ENCODE data around the gene TM4SF1. TPM values are rescaled to one million over a fixed set of nuclear protein-coding genes. Genes with fewer than 3 reads are reported as not detected.
A peak's percentile ranks its signal among the peaks of the same experiment; 100 is the strongest.
"Not testable (repeated sequence)": the region's sequence is repeated elsewhere in the genome, so short reads cannot be mapped to it uniquely, and the experiment has no call there.

The TM4SF1 gene
- total RNA-seq, 4 donors from 2014 or later: 15.2 to 55.3 (median 25.8) TPM

- Histone ChIP-seq H3K27me3 (no peaks in the 10 kb centered on the region), H3K4me1 (no peaks in the 10 kb centered on the region), H3K9me3 (no peaks in the 10 kb centered on the region), H3K36me3 (no peaks in the 10 kb centered on the region), H3K4me3 (no peak overlapping the region), H3K27ac (no peak overlapping the region)
- peak in 2 of 3 donors; percentile 53 to 70 for DNase-seq
- no peak for TF ChIP-seq POLR2A (IDR thresholded peaks at IDR 0.05)
- TF ChIP-seq, protein P1, sequence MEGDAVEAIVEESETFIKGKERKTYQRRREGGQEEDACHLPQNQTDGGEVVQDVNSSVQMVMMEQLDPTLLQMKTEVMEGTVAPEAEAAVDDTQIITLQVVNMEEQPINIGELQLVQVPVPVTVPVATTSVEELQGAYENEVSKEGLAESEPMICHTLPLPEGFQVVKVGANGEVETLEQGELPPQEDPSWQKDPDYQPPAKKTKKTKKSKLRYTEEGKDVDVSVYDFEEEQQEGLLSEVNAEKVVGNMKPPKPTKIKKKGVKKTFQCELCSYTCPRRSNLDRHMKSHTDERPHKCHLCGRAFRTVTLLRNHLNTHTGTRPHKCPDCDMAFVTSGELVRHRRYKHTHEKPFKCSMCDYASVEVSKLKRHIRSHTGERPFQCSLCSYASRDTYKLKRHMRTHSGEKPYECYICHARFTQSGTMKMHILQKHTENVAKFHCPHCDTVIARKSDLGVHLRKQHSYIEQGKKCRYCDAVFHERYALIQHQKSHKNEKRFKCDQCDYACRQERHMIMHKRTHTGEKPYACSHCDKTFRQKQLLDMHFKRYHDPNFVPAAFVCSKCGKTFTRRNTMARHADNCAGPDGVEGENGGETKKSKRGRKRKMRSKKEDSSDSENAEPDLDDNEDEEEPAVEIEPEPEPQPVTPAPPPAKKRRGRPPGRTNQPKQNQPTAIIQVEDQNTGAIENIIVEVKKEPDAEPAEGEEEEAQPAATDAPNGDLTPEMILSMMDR (IDR thresholded peaks at IDR 0.05): peak in 4 of 6 experiments; percentile 59 to 79 (median 68)
Measured at GRCh38 chr3:149352556-149352955, 24.9 kb downstream of the TM4SF1 start.

DNA sequence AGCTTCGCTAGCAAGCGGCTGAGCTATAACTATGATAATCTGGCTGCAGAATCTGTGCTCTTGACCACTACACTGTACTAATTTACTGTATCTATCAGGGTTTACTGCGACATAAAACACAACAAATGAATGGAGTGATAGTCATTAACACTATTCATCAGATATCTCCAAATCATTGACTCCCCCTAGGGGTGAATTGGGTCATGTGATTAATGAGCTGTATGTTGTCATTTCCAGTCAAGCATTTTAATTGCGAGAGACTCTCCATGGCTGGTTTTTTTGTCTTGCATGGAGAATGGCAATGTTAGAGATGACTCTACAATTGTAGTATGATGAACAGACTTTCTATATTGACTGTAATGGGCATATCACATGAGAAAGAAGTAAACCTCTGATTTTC, 33.5 kb downstream of the TM4SF1 start:
- no peak overlapping the region for H3K27ac ChIP-seq
- DNase-seq: no peak
- no peak for TF ChIP-seq POLR2A (IDR thresholded peaks at IDR 0.05)
- TF ChIP-seq, protein P1 (IDR thresholded peaks at IDR 0.05): peak in 2 of 6 experiments; percentile 7 to 21
- no peaks in the 10 kb centered on the region for H3K9me3 ChIP-seq
- H3K4me1 ChIP-seq: peaks cover 0 to 5% (median 2%) of the 10 kb centered on the region in 4 donors
- no peaks in the 10 kb centered on the region for H3K36me3 ChIP-seq
- no peak overlapping the region for H3K4me3 ChIP-seq
- no peaks in the 10 kb centered on the region for H3K27me3 ChIP-seq

- Histone ChIP-seq H3K27ac (no peak overlapping the region), H3K36me3 (no peaks in the 10 kb centered on the region), H3K27me3 (no peaks in the 10 kb centered on the region), H3K4me1 (peaks cover 0 to 5% (median 2%) of the 10 kb centered on the region in 4 donors), H3K9me3 (no peaks in the 10 kb centered on the region), H3K4me3 (no peak overlapping the region)
- TF ChIP-seq POLR2A (IDR thresholded peaks at IDR 0.05): no peak
- TF ChIP-seq, protein P1 (IDR thresholded peaks at IDR 0.05): no peak
- no peak for DNase-seq
Measured at GRCh38 chr3:149342413-149343380, 34.8 kb downstream of the TM4SF1 start.

DNA sequence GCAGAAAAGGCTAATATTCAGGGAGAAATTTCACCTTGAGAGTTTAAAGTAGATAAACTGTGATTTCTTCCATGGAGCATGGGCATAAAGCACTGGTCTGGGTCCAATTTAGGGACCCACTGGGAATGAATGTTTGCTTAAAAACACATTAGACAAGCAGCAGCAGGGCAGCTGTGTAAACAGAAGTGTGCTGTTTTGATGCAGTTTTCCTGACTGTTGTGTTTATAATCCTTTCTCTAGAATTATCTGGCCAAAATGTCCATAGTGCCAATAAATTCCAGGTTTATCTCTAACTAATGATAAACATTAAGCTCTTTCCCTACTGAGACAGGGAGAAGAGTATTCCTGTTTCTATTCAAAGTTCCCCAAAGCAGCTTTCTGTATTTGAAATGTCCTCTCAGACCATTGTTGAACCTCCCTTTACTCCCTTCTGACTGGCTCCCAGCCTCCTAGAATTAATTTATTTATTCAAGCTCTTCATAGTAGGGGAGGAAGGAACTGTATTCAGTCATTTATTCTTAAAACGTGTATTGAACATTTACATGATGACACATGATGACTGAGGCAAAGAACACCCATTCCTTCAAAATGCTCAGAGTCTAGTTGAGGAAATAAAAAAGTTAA, 37.0 kb downstream of the TM4SF1 start:
- DNase-seq: no peak
- H3K36me3 ChIP-seq: no peaks in the 10 kb centered on the region
- TF ChIP-seq, protein P1 (IDR thresholded peaks at IDR 0.05): no peak
- no peak for TF ChIP-seq POLR2A (IDR thresholded peaks at IDR 0.05)
- no peaks in the 10 kb centered on the region for H3K27me3 ChIP-seq
- no peaks in the 10 kb centered on the region for H3K9me3 ChIP-seq
- peaks cover 0 to 5% (median 2%) of the 10 kb centered on the region in 4 donors for H3K4me1 ChIP-seq
- H3K27ac ChIP-seq: peak overlapping the region in 3 of 4 donors; percentile 40 to 64 (median 63)
- H3K4me3 ChIP-seq: no peak overlapping the region

DNA sequence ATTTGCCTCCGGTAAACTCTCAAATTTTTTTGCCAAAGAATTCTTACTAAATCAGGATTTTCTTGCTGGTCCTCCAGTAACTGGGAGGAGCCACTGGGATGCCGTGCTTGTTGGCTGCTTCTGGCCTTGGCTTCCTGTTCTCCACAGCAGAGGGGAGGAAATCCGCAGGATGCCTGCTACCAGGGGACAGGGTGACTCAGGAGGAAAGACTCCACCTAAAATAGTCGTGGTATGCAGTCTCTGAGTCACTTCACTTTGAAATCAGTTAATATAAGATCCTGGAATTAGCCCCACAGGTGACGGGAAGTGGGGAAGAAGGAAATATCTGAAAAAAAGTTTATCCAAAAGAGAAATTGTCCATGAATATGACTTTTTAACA, 37.5 kb downstream of the TM4SF1 start:
- peak in 1 of 3 donors; percentile 57 for DNase-seq
- no peak overlapping the region for H3K4me3 ChIP-seq
- H3K27me3 ChIP-seq: no peaks in the 10 kb centered on the region
- H3K9me3 ChIP-seq: no peaks in the 10 kb centered on the region
- H3K27ac ChIP-seq: peak overlapping the region in 3 of 4 donors; percentile 40 to 64 (median 63)
- TF ChIP-seq, protein P1 (IDR thresholded peaks at IDR 0.05): no peak
- TF ChIP-seq POLR2A (IDR thresholded peaks at IDR 0.05): no peak
- H3K4me1 ChIP-seq: peaks cover 0 to 5% (median 2%) of the 10 kb centered on the region in 4 donors
- H3K36me3 ChIP-seq: no peaks in the 10 kb centered on the region

- not testable (repeated sequence) for H3K36me3 ChIP-seq, DNase-seq, H3K9me3 ChIP-seq, H3K27ac ChIP-seq, H3K27me3 ChIP-seq, H3K4me3 ChIP-seq, H3K4me1 ChIP-seq
Measured at GRCh38 chr3:149337486-149337885, 40.0 kb downstream of the TM4SF1 start.

Data from Peyer's patch (tissue), 4 donors.